NOMO-1 treated with dmso at 0.1 percent for 144 hours (cell line): ENCODE data around the gene IMMP2L.
A peak's percentile ranks its signal among the peaks of the same experiment; 100 is the strongest.
"Not testable (repeated sequence)": the region's sequence is repeated elsewhere in the genome, so short reads cannot be mapped to it uniquely, and the experiment has no call there.

Source experiments
- DNase-seq: peaks from one replicate; lab custom pipeline; 2025; ENCODE audit not compliant: unreplicated experiment; lab: John Stamatoyannopoulos, UW

IMMP2L gene

DNA sequence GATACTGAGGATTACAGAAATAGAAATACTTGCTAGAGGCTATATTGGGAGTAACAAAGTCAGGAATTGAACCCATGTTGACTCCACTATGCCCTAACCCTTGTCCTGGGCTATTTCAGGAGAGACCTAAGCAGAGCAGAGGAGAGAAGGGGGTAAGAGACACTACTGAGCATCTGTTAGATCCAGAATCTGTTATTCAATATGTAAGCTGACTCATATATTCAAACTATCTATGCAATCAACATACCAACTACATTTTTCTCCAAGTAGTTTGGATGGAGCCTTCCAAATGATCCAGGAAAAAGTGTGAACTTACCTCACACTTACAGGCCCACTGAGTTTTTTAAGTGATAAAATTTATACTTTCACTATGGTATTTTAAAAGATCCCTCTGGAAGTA lies 216.1 kb downstream of the IMMP2L start:
- no peak for DNase-seq

- no peak for DNase-seq
Observed at GRCh38 chr7:111343017-111343416, 219.3 kb downstream of the IMMP2L start.

- DNase-seq = no peak
Observed at GRCh38 chr7:111339006-111339405, 223.3 kb downstream of the IMMP2L start.

- no peak for DNase-seq
Observed at GRCh38 chr7:111333010-111333409, 229.3 kb downstream of the IMMP2L start.

DNA sequence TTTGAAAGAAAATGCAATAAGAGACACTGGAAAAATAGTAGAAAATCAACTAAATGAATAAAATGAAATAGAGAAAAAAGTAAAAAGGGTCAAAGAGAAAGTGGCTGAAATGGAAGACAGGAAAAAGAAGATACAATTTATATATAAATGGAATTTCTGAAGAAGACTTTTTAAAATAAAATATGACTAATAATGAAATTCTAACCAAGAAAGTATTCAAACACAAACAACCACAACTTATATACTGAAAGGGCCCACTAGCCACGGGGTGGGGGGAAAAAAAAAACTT lies 232.1 kb downstream of the IMMP2L start:
- no peak for DNase-seq

DNA sequence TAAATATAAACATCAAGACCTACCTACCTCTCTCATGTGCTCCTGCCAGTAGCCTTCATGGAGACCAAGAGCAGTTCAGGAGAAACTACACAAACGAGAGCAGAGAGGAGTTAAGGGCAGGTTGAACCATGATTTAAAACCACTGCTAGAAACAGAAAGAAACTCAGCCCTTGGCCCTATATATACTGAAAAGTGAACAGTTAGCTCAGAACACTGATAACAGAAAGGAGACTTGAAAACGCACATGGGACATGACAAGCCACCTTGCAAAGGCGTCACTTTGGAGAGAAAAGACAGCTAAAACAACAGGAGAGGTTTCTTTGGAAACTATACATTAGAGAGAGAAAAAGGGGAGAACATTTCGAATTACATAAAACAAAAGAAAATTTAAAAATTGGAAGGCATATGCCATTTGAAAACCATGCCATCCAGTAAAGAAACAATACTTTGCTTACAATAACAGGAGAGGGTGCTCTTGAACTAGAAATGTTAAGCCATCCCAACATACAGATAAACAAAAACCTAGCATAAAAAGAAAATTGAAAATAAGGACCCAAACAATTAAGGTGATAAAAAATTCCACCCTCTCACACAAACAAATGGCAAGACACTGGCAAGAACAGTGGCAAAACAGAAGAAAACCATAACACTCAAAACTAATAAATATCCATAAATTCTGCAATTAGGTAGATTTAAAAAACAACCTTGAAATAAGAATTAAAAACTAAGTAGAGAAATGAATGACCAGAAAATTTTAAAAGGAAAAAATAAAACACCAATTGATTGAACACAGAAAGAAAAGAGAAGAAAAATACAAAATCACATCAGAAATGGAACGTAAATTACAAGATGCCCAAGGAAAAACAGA lies 232.7 kb downstream of the IMMP2L start:
- DNase-seq = no peak

DNA sequence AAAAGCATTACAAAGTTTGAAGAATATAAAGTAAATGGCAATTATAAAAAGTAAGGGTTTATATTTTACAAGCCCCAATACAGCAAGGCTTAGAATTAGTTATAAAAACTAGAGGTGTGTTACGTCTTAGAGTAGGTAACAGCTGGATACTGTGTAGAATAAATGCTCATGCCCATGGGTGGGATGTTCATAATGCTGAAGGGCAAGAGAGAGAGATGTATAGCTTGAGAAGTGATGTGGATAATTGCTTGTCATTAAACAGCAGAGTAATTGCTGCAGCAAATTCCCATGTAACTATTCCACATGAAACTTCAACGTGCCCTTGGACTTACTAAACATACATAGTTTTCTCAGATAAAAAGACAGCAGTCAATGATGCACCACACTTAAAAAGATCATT lies 233.8 kb downstream of the IMMP2L start:
- no peak for DNase-seq

DNA sequence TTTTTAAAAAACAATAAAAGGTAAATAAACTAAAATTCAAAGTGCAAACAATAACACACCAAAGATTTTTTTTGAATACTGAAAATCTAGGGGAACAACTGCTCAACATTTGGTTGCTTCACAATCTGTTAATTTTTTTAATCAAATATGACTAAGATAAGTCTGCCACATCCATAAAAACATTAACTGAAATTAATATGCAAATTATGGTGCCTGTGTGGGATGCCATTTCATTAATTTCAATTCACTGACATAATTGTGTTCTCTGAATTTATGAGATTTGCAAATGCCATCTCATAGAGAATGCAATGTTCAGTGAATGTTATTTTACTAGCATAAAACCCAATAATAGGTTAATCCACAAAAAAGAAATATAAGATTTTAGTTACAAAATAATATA lies 237.5 kb downstream of the IMMP2L start:
- DNase-seq = no peak

GRCh38 chr7:111324228-111324627 lies 238.1 kb downstream of the IMMP2L start:
- peak; percentile 28 for DNase-seq

DNA sequence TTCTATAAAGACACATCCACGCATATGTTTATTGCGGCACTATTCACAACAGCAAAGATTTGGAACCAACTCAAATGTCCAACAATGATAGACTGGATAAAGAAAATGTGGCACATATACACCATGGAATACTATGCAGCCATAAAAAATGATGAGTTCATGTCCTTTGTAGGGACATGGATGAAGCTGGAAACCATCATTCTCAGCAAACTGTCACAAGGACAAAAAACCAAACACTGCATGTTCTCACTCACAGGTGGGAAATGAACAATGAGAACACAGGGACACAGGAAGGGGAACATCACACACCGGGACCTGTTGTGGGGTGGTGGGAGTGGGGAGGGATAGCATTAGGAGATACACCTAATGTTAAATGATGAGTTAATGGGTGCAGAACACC lies 238.6 kb downstream of the IMMP2L start:
- not testable (repeated sequence) for DNase-seq

GRCh38 chr7:111320133-111320532 lies 242.2 kb downstream of the IMMP2L start:
- no peak for DNase-seq

DNA sequence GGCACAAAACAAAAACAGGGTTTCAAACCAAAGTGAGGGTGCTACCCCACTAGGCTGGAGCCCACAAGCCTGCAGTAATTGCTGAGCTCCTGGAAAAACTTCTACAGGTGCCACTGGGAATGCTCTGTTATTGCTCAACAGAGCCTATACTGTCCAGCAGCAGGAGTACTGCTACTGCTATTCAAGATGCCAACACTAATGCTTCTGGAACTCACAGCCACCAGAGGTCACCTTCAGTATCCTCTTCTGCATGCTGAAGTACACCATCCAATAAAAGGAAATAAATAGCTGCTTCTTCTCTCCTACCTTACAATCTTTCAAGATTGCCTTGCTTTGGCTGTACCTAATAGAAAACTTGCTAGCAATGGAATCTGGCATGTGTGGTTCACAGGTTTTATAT lies 249.3 kb downstream of the IMMP2L start:
- DNase-seq = no peak

- no peak for DNase-seq
Observed at GRCh38 chr7:111308691-111309090, 253.6 kb downstream of the IMMP2L start.

- no peak for DNase-seq
Observed at GRCh38 chr7:111301891-111302290, 260.4 kb downstream of the IMMP2L start.

DNA sequence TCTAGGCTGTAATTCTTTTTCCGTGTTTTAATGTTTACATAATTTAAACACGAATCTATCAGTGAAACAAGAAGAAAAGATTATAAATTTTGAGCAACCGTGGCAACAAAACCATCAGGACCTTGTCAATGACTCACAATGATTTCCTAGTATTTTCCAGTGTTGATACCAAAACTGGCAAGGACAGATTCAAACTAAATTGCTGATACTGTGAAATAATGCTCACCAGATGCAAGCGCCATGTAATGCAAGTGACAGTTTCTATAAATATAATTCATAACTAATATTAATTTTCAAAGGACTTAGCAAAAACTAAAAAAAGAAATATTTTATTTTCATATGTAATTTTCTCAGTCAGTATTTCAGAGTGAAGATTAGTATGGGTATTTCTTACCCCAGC lies 267.8 kb downstream of the IMMP2L start:
- DNase-seq = no peak

DNA sequence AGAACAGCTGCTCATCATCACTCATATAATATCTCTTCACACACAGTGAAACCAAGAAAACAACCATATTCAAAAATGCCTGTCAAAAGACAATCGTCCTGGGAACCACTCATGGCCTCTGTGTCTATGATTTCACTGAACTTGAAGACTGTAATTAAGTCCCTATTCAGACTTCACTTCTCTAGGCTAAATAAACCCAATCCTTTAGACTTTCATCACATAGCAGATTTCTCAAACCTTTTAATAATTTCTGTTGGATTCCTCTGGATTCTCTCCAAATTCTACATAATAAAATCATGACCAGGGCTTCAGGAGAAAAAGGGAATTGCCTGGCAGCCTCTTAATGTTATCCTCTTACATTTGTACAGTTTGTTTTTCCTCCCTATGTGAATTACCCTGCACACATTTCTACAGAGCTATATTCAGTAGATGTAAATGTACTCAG lies 270.2 kb downstream of the IMMP2L start:
- DNase-seq = no peak

DNA sequence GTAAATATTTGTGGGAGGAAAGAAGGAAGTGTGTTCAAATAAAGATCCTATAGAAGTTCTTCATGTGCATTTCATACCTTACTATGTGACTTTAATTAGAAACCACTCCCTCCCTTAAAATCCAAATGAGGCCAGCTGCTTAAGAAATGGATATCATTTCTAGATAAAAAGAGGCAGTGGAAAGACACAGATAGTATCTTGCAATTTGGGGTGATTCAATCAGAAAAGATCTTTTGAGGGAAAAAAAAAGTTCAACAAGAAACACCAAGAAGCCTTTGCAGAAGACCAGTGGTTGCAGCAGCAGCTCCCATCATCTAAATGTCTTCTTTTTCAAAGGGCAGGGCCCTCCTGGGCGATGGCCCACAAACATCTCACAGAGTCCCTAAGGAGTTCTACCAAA lies 271.3 kb downstream of the IMMP2L start:
- DNase-seq = no peak

GRCh38 chr7:111290419-111290818 lies 271.9 kb downstream of the IMMP2L start:
- DNase-seq = no peak

GRCh38 chr7:111288441-111288840 lies 273.9 kb downstream of the IMMP2L start:
- DNase-seq = not testable (repeated sequence)

- DNase-seq = no peak
Observed at GRCh38 chr7:111282626-111283025, 279.7 kb downstream of the IMMP2L start.

- no peak for DNase-seq
Observed at GRCh38 chr7:111274857-111275256, 287.4 kb downstream of the IMMP2L start.

DNA sequence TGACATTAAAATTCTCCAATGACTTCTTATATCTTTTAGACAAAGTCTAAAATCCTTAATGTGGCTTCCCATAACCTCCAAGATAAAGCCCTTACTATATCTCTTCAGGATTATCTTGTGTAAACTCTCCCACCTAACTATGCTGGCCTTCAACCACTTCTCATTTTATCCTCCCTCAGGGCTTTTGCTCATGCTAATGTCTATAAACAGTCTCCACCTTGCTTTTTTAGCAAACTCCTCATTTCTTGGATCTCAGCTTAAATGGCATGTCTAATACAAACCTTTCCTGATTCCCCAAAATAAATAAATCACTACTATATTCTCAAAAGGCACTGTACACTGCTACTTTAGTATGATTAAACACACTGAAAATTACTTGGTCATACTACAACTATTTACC lies 290.2 kb downstream of the IMMP2L start:
- no peak for DNase-seq

- not testable (repeated sequence) for DNase-seq
Observed at GRCh38 chr7:111270794-111271193, 291.5 kb downstream of the IMMP2L start.
